ENCODE results near the gene PARD3B.

DNA sequence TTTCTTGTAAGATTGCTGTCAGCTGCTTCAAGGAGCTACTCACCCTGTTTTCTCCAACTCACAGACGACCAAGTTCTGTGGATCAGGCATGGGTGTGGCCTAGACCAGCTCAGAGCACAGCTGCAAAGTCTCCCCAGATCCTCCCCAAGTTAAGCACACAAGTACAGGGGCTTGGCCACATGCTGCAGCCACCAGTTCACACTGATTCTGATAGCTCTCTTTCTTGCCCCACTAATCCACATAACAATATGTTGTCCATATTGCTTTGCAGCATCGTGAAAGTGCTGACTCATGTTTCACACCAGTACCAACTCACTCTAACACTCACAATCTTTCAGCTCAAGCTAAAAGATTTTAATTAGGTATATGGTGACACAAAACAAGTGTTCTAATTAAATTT, 437.0 kb downstream of the PARD3B start:
- TF ChIP-seq, protein P1, sequence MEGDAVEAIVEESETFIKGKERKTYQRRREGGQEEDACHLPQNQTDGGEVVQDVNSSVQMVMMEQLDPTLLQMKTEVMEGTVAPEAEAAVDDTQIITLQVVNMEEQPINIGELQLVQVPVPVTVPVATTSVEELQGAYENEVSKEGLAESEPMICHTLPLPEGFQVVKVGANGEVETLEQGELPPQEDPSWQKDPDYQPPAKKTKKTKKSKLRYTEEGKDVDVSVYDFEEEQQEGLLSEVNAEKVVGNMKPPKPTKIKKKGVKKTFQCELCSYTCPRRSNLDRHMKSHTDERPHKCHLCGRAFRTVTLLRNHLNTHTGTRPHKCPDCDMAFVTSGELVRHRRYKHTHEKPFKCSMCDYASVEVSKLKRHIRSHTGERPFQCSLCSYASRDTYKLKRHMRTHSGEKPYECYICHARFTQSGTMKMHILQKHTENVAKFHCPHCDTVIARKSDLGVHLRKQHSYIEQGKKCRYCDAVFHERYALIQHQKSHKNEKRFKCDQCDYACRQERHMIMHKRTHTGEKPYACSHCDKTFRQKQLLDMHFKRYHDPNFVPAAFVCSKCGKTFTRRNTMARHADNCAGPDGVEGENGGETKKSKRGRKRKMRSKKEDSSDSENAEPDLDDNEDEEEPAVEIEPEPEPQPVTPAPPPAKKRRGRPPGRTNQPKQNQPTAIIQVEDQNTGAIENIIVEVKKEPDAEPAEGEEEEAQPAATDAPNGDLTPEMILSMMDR (IDR thresholded peaks at IDR 0.05), result no peak
- no peak for TF ChIP-seq POLR2A (IDR thresholded peaks at IDR 0.05)

All from lower leg skin (tissue), 3 donors.